ENCODE data around the gene NANS. TPM values are rescaled to one million over a fixed set of nuclear protein-coding genes. Genes with fewer than 3 reads are reported as not detected.

The NANS gene
- total RNA-seq, 4 donors from 2014 or later: 29.0 to 64.7 (median 34.2) TPM

DNA sequence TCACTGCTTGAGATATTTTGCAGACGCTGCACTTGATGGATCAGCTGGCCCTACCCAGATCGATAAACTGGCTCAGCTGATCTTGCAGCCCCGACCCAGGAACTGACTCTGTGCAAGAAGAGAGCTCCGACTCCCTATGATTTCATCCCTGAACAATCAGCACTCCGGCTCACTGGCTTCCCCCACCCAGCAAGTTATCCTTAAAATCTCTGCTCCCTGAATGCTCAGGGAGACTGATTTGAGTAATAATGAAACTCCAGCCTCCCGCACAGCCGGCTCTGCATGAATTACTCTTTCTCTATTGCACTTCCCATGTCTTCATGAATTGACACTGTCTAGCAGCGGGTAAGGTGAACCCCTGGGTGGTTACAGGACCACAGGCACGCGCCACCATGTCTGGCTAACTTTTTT lies 16.9 kb upstream of the NANS start:
- TF ChIP-seq, protein P1, sequence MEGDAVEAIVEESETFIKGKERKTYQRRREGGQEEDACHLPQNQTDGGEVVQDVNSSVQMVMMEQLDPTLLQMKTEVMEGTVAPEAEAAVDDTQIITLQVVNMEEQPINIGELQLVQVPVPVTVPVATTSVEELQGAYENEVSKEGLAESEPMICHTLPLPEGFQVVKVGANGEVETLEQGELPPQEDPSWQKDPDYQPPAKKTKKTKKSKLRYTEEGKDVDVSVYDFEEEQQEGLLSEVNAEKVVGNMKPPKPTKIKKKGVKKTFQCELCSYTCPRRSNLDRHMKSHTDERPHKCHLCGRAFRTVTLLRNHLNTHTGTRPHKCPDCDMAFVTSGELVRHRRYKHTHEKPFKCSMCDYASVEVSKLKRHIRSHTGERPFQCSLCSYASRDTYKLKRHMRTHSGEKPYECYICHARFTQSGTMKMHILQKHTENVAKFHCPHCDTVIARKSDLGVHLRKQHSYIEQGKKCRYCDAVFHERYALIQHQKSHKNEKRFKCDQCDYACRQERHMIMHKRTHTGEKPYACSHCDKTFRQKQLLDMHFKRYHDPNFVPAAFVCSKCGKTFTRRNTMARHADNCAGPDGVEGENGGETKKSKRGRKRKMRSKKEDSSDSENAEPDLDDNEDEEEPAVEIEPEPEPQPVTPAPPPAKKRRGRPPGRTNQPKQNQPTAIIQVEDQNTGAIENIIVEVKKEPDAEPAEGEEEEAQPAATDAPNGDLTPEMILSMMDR (IDR thresholded peaks at IDR 0.05 in 4 of 5, conservative IDR thresholded peaks at IDR 0.05 in 1 of 5): no peak
- no peak for TF ChIP-seq POLR2A (IDR thresholded peaks at IDR 0.05)
- H3K27me3 ChIP-seq: no peaks in the 10 kb centered on the region
- H3K4me1 ChIP-seq: peaks cover 34 to 36% of the 10 kb centered on the region in 2 donors
- DNase-seq (no peak), ATAC-seq (no peak)
- in situ Hi-C loops (cut with MboI; ENCODE audit: low sequenced_read_pairs in 4 of 4) (loop anchor here (10.0 to 25.0 kb wide), 4 partner anchors 55 to 127 kb away; partner anchors contain the start of genes ANP32B (in 3 of the 4) and TRMO (in 2 of the 4)), intact Hi-C loops (cut with DNase I; ENCODE audit: low total_unique reads) (loop anchor here (10.0 kb wide), 1 partner anchor 345 kb away; the partner anchor contains the start of gene XPA)
- no peaks in the 10 kb centered on the region for H3K9me3 ChIP-seq
- H3K27ac ChIP-seq: no peak overlapping the region
- no peaks in the 10 kb centered on the region for H3K36me3 ChIP-seq
- H3K4me3 ChIP-seq: no peak overlapping the region

DNA sequence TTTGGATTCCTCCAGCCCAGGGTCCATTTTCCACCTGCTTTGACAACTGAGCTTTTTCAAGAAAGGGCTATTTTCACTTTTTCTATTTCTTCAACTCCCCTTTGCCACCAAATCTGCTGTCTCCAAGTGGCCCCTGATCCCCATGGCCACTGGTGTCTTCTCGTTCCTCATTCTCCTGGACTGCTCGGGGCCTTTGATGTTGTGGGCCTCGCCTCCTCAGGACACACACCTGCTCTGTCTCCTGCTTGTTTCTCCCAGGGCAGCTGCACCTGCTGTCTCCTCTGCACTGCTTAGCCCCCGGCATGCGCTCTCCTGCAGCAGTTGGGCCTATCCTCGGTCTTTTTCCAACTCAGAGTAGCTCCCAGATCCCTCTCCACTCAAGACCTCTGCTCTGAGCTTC lies 16.3 kb upstream of the NANS start:
- no peaks in the 10 kb centered on the region for H3K27me3 ChIP-seq
- TF ChIP-seq, protein P1 (IDR thresholded peaks at IDR 0.05 in 4 of 5, conservative IDR thresholded peaks at IDR 0.05 in 1 of 5): no peak
- TF ChIP-seq POLR2A (IDR thresholded peaks at IDR 0.05): no peak
- intact Hi-C loops (cut with DNase I; ENCODE audit: low total_unique reads): no loop called here

DNA sequence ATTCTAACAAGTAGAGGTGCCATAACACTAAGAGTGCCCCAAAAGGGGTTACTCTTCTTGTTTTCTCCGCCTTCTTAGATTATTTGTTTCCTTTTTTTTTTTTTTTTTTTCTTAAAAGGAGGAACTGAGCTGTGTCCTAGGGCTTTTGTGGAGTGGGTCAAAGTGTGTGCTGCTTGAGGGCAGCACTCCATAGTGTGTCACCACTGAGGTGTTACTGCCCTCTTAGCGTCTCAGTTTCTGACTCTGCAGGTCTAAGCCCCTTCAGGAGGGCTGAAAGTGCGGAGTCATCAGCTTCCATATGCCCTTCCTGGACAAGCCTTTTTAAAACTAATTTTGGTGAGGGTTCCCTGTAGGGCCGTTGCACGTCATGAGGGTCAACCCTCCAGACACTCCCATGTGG lies 12.6 kb upstream of the NANS start:
- H3K4me3 ChIP-seq: no peak overlapping the region
- H3K27ac ChIP-seq: no peak overlapping the region
- H3K9me3 ChIP-seq: no peaks in the 10 kb centered on the region
- intact Hi-C loops (cut with DNase I; ENCODE audit: low total_unique reads): no loop called here
- H3K27me3 ChIP-seq: no peaks in the 10 kb centered on the region
- in situ Hi-C loops (cut with MboI; ENCODE audit: low sequenced_read_pairs in 4 of 4): loop anchor here in 1 of 4 donors (25.0 kb wide), 1 partner anchor 132 kb away; the partner anchor contains the start of gene TRMO
- H3K4me1 ChIP-seq: no peaks in the 10 kb centered on the region
- ATAC-seq (no peak), DNase-seq (no peak)
- no peak for TF ChIP-seq POLR2A (IDR thresholded peaks at IDR 0.05)
- TF ChIP-seq, protein P1 (IDR thresholded peaks at IDR 0.05 in 4 of 5, conservative IDR thresholded peaks at IDR 0.05 in 1 of 5): no peak
- no peaks in the 10 kb centered on the region for H3K36me3 ChIP-seq

More for the DNA sequence above, 16.3 kb upstream of the NANS start:
- Histone ChIP-seq H3K36me3 (no peaks in the 10 kb centered on the region), H3K27ac (no peak overlapping the region), H3K4me1 (peaks cover 28 to 30% of the 10 kb centered on the region in 2 donors), H3K4me3 (no peak overlapping the region), H3K9me3 (no peaks in the 10 kb centered on the region)
- ATAC-seq (no peak), DNase-seq (no peak)
- in situ Hi-C loops (cut with MboI; ENCODE audit: low sequenced_read_pairs in 4 of 4): loop anchor here in 1 of 4 donors (25.0 kb wide), 1 partner anchor 128 kb away; the partner anchor contains the start of gene TRMO

DNA sequence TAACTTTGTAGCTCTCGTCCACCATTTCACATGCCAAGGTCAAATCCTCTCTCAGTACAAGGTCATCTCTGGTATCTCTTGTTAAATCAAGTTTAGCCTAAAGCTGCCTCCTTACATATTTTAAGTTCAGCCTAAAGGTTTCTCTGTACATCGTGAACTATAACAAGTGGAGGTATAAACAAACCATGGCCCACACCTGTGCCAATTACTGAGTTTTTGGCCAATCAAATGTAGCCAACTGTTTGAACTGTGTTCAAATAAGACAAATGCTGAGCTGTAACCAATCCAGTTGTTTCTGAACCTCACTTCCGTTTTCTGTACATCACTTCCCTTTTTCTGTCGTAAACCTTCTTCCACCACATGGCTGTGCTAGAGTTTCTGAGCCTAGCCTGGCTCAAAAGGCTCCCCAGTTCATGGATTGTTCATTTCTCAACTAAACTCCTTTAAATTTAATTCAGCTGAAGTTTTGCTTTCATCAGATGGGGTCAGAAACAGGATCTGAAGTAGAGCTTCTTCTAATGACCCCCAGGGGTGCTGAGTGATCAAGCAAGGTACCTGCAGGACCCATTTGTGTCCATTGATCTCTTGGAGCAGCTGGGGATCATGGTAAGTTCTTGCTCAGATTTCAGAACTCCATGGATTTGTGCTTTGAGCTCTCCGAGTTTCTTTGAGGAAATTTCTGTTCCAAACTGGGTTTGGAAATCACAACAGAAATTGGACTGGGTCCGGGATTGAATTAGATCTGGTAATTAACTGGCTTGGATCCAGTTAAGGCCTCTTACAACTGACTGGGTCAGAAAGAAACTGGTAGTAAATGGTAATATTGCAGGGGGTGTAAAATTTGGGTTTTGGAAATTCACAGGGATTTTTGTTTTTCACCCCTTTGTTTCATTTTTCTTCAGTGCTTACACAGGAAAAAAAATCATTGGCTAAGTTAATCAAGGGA lies 11.0 kb upstream of the NANS start:
- no peak for TF ChIP-seq POLR2A (IDR thresholded peaks at IDR 0.05)
- TF ChIP-seq, protein P1 (IDR thresholded peaks at IDR 0.05 in 4 of 5, conservative IDR thresholded peaks at IDR 0.05 in 1 of 5): no peak

More for the DNA sequence above, 11.0 kb upstream of the NANS start:
- DNase-seq (no peak), ATAC-seq (no peak)
- in situ Hi-C loops (cut with MboI; ENCODE audit: low sequenced_read_pairs in 4 of 4): loop anchor here in 1 of 4 donors (25.0 kb wide), 1 partner anchor 133 kb away; the partner anchor contains the start of gene TRMO
- Histone ChIP-seq H3K27ac (no peak overlapping the region), H3K9me3 (no peaks in the 10 kb centered on the region), H3K4me3 (no peak overlapping the region), H3K4me1 (no peaks in the 10 kb centered on the region), H3K36me3 (no peaks in the 10 kb centered on the region), H3K27me3 (no peaks in the 10 kb centered on the region)
- intact Hi-C loops (cut with DNase I; ENCODE audit: low total_unique reads): no loop called here
